HG03135 (cell line): Measurements from ENCODE around the gene ADAT1.
"Not testable (repeated sequence)": the region's sequence is repeated elsewhere in the genome, so short reads cannot be mapped to it uniquely, and the experiment has no call there.

Experiments used
- ATAC-seq: cut with Tn5 transposase; IDR thresholded peaks from one replicate; pipeline ENCODE4 v1.9.1; 2021; ENCODE audit warnings: mild to moderate bottlenecking, moderate library complexity; ENCODE audit not compliant: unreplicated experiment

The ADAT1 gene

DNA sequence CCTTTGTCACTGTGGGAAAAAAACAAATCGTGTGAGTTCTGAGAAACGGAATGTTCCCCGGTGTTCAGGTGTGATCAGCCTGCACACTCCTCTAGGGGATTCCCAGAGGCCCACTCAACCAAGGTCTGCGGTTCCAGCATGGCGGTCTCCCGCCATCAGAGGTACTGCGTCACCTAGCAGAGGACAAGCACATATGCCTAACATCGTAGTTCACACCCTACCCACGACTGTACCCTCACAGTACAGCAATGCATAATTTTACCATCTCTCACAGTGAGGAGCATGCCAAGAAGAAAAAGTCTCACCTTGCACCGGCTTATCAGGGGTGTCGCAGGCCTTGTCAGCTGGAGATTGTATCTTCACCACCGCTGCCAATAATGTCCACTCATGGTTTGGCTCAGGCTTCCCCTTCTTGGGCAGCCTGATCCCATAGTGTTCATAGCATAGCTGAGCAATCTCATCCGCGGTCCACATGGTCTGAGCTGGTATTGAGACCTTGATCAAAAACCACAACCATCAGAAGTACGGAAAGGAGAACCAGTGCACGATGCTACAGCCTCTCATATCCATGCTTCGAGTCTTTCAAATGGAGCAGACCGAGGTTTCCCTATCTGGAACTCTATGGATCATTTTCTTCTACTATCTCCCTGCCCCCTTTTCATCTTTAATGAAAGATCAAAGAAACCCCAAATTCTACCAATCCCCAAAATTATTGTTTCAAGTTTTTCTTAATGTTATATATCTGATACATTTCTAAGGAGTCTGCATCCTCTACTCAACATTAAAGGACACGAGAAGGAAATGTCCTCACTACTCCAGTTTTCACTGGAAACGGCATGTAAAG, 2.5 kb downstream of the ADAT1 start:
- no peak for ATAC-seq

GRCh38 chr16:75618780-75619179, 4.3 kb downstream of the ADAT1 start:
- no peak for ATAC-seq

GRCh38 chr16:75617121-75617520, 6.0 kb downstream of the ADAT1 start:
- ATAC-seq, result no peak

GRCh38 chr16:75616521-75617010, 6.5 kb downstream of the ADAT1 start:
- ATAC-seq, result no peak

- no peak for ATAC-seq
Measured at GRCh38 chr16:75615619-75616018, 7.5 kb downstream of the ADAT1 start.

DNA sequence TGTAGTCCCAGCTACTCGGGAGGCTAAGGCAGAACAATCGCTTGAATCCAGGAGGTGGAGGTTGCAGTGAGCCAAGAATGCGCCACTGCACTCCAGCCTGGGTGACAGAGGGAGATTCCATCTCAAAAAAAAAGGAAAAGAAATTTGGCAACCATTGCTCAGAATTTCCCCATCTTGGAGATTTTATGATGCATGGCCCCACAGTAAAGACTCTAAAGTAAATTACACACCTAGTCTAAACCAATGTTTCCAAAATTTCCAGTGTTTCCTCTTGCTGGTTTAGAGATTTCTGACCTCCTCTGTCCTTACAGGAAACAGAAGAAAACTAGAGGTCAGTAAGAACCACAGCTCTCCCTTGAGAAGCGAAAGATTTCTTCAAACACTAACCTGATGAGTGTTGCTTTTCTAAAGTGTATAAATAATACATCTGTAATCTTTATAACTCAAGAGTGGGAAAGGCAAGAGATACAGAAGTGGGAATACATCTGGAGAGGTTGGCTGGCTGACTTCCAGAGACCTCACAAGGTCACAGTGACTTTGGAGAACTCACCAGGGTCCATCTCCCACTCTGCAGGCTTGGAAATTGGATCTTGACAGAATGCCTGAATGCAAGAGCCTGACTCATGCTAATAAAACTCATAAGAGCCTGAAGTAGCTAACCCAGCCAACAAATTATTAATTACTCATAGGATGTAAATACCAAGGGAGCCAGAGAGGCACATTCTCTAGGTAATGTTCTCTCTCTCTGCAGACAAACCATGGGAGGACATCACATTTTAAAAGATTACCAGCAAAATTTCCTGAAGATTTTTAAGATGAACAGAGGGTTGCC, 8.8 kb downstream of the ADAT1 start:
- no peak for ATAC-seq

- ATAC-seq, result no peak
Measured at GRCh38 chr16:75606507-75606906, 16.6 kb downstream of the ADAT1 start.

DNA sequence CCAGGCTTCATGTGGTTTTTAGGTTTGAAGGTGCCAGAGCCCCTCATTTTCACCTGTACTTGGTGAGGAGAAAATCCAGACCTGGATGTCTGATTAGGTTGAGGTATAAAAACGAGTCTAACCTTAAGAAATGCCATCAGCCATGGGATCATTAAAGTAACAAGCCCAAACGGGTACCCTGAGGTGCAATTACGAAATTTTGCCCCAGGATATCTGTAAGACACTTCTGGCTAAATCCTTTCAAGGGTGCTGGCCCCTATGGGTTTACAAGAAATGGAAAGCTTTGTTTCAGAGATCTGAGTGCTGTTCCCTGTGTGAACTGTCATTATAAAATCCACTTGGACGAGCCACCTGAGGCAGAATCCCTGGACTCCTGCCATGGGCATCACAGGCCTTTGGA, 19.8 kb downstream of the ADAT1 start:
- ATAC-seq, result no peak

GRCh38 chr16:75599452-75600277, 23.4 kb downstream of the ADAT1 start:
- ATAC-seq, result no peak

- ATAC-seq, result no peak
Measured at GRCh38 chr16:75593825-75594820, 29.0 kb downstream of the ADAT1 start.

- no peak for ATAC-seq
Measured at GRCh38 chr16:75593308-75593707, 29.8 kb downstream of the ADAT1 start.

GRCh38 chr16:75591927-75592326, 31.2 kb downstream of the ADAT1 start:
- not testable (repeated sequence) for ATAC-seq

DNA sequence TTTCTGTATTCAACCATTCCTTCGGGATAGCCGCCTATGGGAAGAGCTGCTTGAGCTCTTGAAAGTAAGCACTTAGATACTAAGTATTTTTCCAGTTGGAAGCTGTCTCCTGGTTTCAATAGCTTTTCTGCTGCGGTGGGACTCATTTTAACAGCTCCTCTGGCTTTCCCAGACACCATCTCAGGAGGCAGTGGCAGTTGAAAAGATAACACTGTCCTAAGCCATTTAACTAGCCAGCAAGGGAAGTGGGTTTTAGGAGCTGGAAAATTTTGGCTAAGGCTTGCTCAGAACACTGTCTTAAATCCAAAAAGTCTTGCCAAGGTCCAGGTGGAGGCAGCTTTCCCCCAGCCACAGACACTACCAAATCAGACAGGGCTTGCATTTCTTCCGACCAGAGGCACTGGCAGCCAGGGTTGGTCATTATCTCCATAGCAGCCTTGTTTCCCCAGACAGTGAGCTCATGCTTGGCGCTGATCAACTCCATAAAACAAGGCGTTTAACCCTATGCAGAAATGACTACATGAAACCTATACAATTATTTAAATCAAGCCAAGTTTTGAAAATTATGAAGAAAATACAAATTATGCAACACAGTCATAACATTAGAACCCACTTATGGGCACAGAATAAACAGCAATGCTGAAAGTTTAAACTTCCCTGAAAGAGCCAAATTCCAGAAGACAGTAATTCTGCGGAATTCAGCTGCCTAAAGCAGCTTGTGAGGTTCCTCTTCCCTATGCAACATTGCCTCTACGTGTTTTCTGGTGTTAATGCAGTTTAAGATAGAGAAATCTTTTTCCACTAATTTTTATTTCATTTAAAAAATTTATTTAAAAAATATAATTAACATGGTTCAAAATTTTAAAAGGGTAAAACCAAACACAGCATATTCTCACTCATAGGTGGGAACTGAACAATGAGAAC, 31.9 kb downstream of the ADAT1 start:
- ATAC-seq, result no peak

DNA sequence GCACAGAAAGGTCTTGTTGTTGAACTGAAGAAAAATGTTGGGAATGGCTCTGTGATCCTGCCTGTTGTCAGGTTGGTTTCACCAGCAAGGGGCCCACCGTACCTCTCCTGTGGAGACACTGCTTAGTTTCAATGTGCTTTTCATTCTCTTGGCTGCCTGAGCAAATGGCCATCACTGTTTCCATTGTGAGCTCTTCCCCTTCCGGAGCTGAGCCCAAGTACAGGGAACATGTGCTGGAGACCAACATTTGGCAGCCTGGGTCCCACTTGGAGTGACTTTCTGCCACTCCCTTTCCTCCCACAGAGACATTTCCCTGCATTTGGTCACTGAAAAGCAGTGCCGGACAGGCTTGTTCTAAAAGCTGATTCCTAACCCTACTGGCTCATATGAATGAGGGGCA, 33.8 kb downstream of the ADAT1 start:
- no peak for ATAC-seq

DNA sequence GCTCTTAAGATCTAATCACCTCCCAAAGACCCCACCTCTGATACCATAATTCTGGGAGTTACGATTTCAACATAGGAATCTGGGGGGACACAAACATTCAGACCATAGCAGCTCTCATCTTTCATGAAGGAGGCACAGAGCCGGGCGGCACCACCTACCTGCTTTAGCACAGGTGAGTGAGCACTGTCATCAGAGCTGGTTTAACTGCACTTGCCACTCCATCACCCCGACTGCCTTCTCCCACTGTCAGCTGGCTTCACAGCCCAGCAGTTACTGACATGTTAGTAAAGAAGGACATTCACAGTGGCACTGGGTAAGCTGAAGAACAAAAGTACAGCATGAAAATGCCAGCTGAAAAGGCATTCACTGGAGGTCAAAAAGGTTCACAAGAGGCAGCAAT, 34.4 kb downstream of the ADAT1 start:
- no peak for ATAC-seq

DNA sequence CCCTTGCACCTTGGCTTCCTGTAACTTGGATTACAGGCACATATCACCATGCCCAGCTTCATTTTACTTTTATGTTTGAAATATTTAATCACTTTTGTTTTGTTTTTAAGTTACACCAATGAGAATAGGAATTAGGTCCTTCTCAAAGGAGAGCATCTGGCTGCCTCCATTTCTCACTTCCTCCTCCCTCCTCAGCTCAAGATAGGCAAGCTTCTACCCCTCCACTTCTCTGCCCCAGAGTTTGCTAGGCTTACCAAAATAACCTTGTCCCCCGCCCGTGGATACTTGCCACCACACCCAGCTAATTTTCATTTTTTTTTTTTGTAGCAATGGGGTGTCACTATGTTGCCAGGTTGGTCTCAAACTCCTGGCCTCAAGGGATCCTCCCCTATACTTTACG, 39.0 kb downstream of the ADAT1 start:
- ATAC-seq, result no peak

DNA sequence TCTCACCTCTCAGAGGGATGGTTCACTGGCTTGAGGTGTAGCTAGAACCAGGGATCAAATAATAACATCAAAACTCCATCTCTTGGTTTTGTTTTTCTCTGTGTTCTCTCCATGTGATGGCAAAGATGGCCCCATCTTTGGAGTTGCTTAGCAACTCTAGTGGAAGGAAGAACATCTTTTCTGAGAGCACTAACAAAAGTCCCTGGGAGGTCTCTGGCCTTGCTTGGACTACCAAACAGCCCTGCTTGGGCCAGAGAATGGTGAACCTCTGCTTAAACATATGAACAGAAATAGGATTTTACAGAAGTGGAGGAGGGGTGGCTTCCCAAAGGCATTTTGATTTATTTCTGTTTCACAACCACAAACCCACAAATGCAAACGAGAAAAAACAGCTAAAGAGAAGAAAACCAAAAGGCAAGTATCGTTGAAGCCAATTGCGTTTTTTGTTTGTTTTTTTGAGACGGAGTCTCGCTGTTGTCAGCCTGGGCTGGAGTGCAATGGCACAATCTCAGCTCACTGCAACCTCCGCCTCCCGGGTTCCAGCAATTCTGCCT, 43.7 kb downstream of the ADAT1 start:
- ATAC-seq, result no peak

- ATAC-seq, result no peak
Measured at GRCh38 chr16:75578725-75579124, 44.4 kb downstream of the ADAT1 start.
